Measurements from ENCODE around the gene CD7.

- TF ChIP-seq ZFP3 (CRISPR knock-in tag; IDR thresholded peaks at IDR 0.05) (no peak), ARNTL (CRISPR knock-in tag; IDR thresholded peaks at IDR 0.05; ENCODE audit: borderline replicate concordance, low read depth) (no peak), PPARA (CRISPR knock-in tag; IDR thresholded peaks at IDR 0.05; ENCODE audit: borderline replicate concordance) (no peak), TCF4 (CRISPR knock-in tag; IDR thresholded peaks at IDR 0.05; ENCODE audit: borderline replicate concordance) (no peak)
Observed at GRCh38 chr17:82366749-82367148, 49.3 kb upstream of the CD7 start.
